SU-DHL-6 (cell line): ENCODE results near the gene RAPGEF5.

ENCODE experiments used
- H2AFZ ChIP-seq: fragments of 200-600 bp; sonication (generic); 2 replicates; pipeline ENCODE4 v1.6.1; 2014; ENCODE audit warnings: low read depth, mild to moderate bottlenecking, moderate library complexity, mixed read lengths, antibody characterized with exemption, low read length; ENCODE audit not compliant: severe bottlenecking
- H3F3A ChIP-seq: fragments of 200-600 bp; shearing (Covaris generic); 2 replicates; pipeline ENCODE4 v1.6.0; 2016; ENCODE audit warnings: antibody characterized with exemption, mild to moderate bottlenecking; ENCODE audit not compliant: insufficient read depth
- H3K27ac ChIP-seq: fragments of 200-600 bp; sonication (generic); 2 replicates; pipeline ENCODE4 v1.5.1; 2016; ENCODE audit warnings: low read depth, mild to moderate bottlenecking, low read length, moderate library complexity, mixed read lengths
- H3K27me3 ChIP-seq: fragments of 200-600 bp; sonication (generic), shearing (Covaris generic); 2 replicates; pipeline ENCODE4 v1.6.0; 2014; ENCODE audit warnings: mild to moderate bottlenecking, low read length
- H3K36me3 ChIP-seq: fragments of 200-600 bp; sonication (generic); 2 replicates; pipeline ENCODE4 v1.6.1; 2014; ENCODE audit warnings: mild to moderate bottlenecking, low read length, mixed read lengths
- H3K4me2 ChIP-seq: fragments of 300-600, 200-600 bp; shearing (Covaris generic), sonication (generic); 2 replicates; pipeline ENCODE4 v1.6.0; 2014; ENCODE audit warnings: low read length, low read depth, mild to moderate bottlenecking; ENCODE audit not compliant: poor library complexity, severe bottlenecking
- H3K4me3 ChIP-seq: fragments of 200-600 bp; sonication (generic); 2 replicates; pipeline ENCODE4 v1.5.1; 2014; ENCODE audit warnings: antibody characterized with exemption, low read length, mild to moderate bottlenecking, mixed read lengths; ENCODE audit not compliant: insufficient read depth, poor library complexity, severe bottlenecking
- H3K79me2 ChIP-seq: fragments of 200-600 bp; sonication (generic); 2 replicates; pipeline ENCODE4 v1.6.1; 2014; ENCODE audit warnings: mild to moderate bottlenecking, low read length, moderate library complexity; ENCODE audit not compliant: insufficient read depth
- H3K9ac ChIP-seq: fragments of 200-600 bp; sonication (generic); 2 replicates; pipeline ENCODE4 v1.7.0; 2014; ENCODE audit warnings: mild to moderate bottlenecking, low read length
- H3K9me2 ChIP-seq: fragments of 200-600 bp; sonication (generic); replicated peaks from 2 replicates; pipeline ENCODE4 v1.6.1; 2014; ENCODE audit warnings: low read length; ENCODE audit not compliant: insufficient read depth
- H3K9me3 ChIP-seq: fragments of 200-600 bp; sonication (generic); 2 replicates; pipeline ENCODE4 v1.6.1; 2014; ENCODE audit warnings: low read length, mixed read lengths; ENCODE audit not compliant: insufficient read depth
- H4K20me1 ChIP-seq: fragments of 200-600 bp; sonication (generic); 2 replicates; pipeline ENCODE4 v1.6.1; 2014; ENCODE audit warnings: low read depth, mild to moderate bottlenecking, antibody characterized with exemption, low read length, moderate library complexity, mixed read lengths
- EZH2phosphoT487 ChIP-seq: fragments of 200-600 bp; sonication (generic), shearing (Covaris generic); conservative IDR thresholded peaks from 2 replicates; pipeline ENCODE4 v1.6.1; 2018; ENCODE audit warnings: mild to moderate bottlenecking, antibody characterized with exemption, low read length, moderate library complexity, mixed read lengths
- TF ChIP-seq, protein P1 (sequence below): fragments of 200-600 bp; sonication (generic); IDR thresholded peaks from one replicate; pipeline ENCODE4 v1.5.1; 2017; ENCODE audit warnings: antibody characterized with exemption, mild to moderate bottlenecking, low read length, moderate library complexity; ENCODE audit not compliant: insufficient read depth, poor library complexity, severe bottlenecking

Gene RAPGEF5

DNA sequence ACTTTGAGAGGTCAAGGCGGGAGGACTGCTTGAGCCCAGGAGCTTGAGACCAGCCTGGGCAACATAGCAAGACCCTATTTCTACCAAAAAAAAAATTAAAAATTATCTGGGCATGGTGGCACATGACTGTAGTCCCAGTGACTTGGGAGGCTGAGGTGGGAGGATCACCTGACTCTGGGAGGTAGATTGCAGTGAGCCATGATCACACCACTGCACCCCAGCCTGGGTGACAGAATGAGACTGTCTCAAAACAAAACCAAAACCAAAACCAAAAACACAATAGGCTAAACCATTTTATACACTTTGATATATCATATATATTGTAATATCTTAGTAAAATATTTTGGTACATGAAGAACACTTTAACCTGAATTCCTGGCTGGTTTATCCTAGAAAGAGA is 101.6 kb downstream of the RAPGEF5 start:
- no peaks in the 10 kb centered on the region for H3K27me3 ChIP-seq
- H3K9ac ChIP-seq: no peak overlapping the region
- no peaks in the 10 kb centered on the region for H3K36me3 ChIP-seq
- TF ChIP-seq, protein P1, sequence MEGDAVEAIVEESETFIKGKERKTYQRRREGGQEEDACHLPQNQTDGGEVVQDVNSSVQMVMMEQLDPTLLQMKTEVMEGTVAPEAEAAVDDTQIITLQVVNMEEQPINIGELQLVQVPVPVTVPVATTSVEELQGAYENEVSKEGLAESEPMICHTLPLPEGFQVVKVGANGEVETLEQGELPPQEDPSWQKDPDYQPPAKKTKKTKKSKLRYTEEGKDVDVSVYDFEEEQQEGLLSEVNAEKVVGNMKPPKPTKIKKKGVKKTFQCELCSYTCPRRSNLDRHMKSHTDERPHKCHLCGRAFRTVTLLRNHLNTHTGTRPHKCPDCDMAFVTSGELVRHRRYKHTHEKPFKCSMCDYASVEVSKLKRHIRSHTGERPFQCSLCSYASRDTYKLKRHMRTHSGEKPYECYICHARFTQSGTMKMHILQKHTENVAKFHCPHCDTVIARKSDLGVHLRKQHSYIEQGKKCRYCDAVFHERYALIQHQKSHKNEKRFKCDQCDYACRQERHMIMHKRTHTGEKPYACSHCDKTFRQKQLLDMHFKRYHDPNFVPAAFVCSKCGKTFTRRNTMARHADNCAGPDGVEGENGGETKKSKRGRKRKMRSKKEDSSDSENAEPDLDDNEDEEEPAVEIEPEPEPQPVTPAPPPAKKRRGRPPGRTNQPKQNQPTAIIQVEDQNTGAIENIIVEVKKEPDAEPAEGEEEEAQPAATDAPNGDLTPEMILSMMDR: no peak
- TF ChIP-seq EZH2phosphoT487: no peak
- H3K4me2 ChIP-seq: no peak overlapping the region
- H3F3A ChIP-seq: no peaks in the 10 kb centered on the region
- H3K9me2 ChIP-seq: no peaks in the 10 kb centered on the region
- H3K27ac ChIP-seq: no peak overlapping the region
- no peak overlapping the region for H2AFZ ChIP-seq
- no peaks in the 10 kb centered on the region for H4K20me1 ChIP-seq
- no peaks in the 10 kb centered on the region for H3K9me3 ChIP-seq
- no peaks in the 10 kb centered on the region for H3K79me2 ChIP-seq
- H3K4me3 ChIP-seq: no peak overlapping the region

GRCh38 chr7:22252936-22253536 is 103.9 kb downstream of the RAPGEF5 start:
- no peak for TF ChIP-seq EZH2phosphoT487
- TF ChIP-seq, protein P1: no peak
- Histone ChIP-seq H3K9me2 (no peaks in the 10 kb centered on the region), H3K4me3 (no peak overlapping the region), H4K20me1 (no peaks in the 10 kb centered on the region), H3K27ac (no peak overlapping the region), H3K36me3 (no peaks in the 10 kb centered on the region), H3K9me3 (no peaks in the 10 kb centered on the region), H3K27me3 (no peaks in the 10 kb centered on the region), H3K79me2 (no peaks in the 10 kb centered on the region), H3F3A (no peaks in the 10 kb centered on the region), H2AFZ (no peak overlapping the region), H3K4me2 (no peak overlapping the region), H3K9ac (no peak overlapping the region)

DNA sequence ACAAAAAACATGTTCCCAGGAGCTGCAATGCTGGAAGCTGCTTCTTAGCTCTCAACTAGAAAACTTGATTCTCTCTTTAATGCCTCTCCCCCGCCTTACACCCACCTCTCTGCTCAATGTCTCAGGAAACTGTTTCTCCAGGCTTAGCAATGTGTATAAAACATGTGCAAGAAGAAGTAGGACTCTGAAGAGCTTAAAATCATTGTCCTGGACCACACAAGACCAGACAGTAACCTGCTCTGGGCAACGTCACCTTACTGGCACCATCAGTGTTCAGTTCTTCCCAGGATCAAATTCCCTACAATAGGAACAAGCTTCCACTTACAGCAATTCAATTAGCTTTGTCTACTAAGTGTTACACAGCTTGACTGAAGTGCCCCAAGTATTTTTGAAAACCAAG is 104.9 kb downstream of the RAPGEF5 start:
- H3F3A ChIP-seq: no peaks in the 10 kb centered on the region
- no peaks in the 10 kb centered on the region for H4K20me1 ChIP-seq
- H2AFZ ChIP-seq: no peak overlapping the region
- no peaks in the 10 kb centered on the region for H3K36me3 ChIP-seq
- H3K27ac ChIP-seq: no peak overlapping the region
- H3K9me3 ChIP-seq: no peaks in the 10 kb centered on the region
- H3K4me2 ChIP-seq: no peak overlapping the region
- H3K9ac ChIP-seq: no peak overlapping the region
- no peak overlapping the region for H3K4me3 ChIP-seq
- H3K9me2 ChIP-seq: no peaks in the 10 kb centered on the region
- no peaks in the 10 kb centered on the region for H3K27me3 ChIP-seq
- TF ChIP-seq EZH2phosphoT487: no peak
- TF ChIP-seq, protein P1: no peak
- no peaks in the 10 kb centered on the region for H3K79me2 ChIP-seq

GRCh38 chr7:22251281-22251680 is 105.7 kb downstream of the RAPGEF5 start:
- Histone ChIP-seq H3K27me3 (no peaks in the 10 kb centered on the region), H3K36me3 (no peaks in the 10 kb centered on the region), H3K4me3 (no peak overlapping the region), H3K79me2 (no peaks in the 10 kb centered on the region), H3K9ac (no peak overlapping the region), H4K20me1 (no peaks in the 10 kb centered on the region), H3K9me2 (no peaks in the 10 kb centered on the region), H3K9me3 (no peaks in the 10 kb centered on the region), H3F3A (no peaks in the 10 kb centered on the region), H3K4me2 (no peak overlapping the region), H2AFZ (no peak overlapping the region), H3K27ac (no peak overlapping the region)
- TF ChIP-seq EZH2phosphoT487: no peak
